HepG2 (cell line): ENCODE measurements around the gene PCYOX1L. TPM values are rescaled to one million over a fixed set of nuclear protein-coding genes. Genes with fewer than 3 reads are reported as not detected.
A peak's percentile ranks its signal among the peaks of the same experiment; 100 is the strongest.

Experiments used
- ADNP ChIP-seq: sonication (generic); formaldehyde crosslinking; IDR thresholded peaks from 2 replicates; pipeline ENCODE4 v1.4.0; 2020; ENCODE audit warnings: missing genetic modification reagents
- CBX1 ChIP-seq: IDR thresholded peaks from one replicate; pipeline ENCODE4 v1.6.1; 2016; ENCODE audit warnings: antibody characterized with exemption, low read depth
- HNRNPH1 ChIP-seq: fragments of 200-400 bp; formaldehyde crosslinking; optimal IDR thresholded peaks from 2 replicates; pipeline ENCODE3; 2017; ENCODE audit warnings: mild to moderate bottlenecking, low read depth, low read length
- MIXL1 ChIP-seq: IDR thresholded peaks from 2 replicates; pipeline ENCODE4 v1.6.1; 2016
- MXD3 ChIP-seq: IDR thresholded peaks from 2 replicates; pipeline ENCODE4 v1.6.1; 2016; ENCODE audit warnings: mild to moderate bottlenecking, missing biosample characterization, missing genetic modification reagents
- NCOA5 ChIP-seq: sonication (generic); formaldehyde crosslinking; IDR thresholded peaks from 2 replicates; pipeline ENCODE4 v1.4.0; 2020; ENCODE audit warnings: missing genetic modification reagents
- PHB2 ChIP-seq: fragments of 450-650 bp; IDR thresholded peaks from 2 replicates; pipeline ENCODE4 v1.6.1; 2018; ENCODE audit not compliant: partially characterized antibody
- POGK ChIP-seq: sonication (generic); formaldehyde crosslinking; conservative IDR thresholded peaks from 2 replicates; pipeline ENCODE4 v1.8.0; 2022; ENCODE audit warnings: mild to moderate bottlenecking, moderate library complexity, missing genetic modification reagents
- YY1 ChIP-seq: IDR thresholded peaks from 2 replicates; pipeline ENCODE4 v1.6.1; 2011; ENCODE audit warnings: low read length, low read depth, moderate library complexity, mild to moderate bottlenecking; ENCODE audit not compliant: insufficient read depth, insufficient replicate concordance
- ZFP82 ChIP-seq: sonication (generic); formaldehyde crosslinking; IDR thresholded peaks from 2 replicates; pipeline ENCODE4 v1.5.1; 2020; ENCODE audit warnings: mild to moderate bottlenecking, missing genetic modification reagents, borderline replicate concordance
- ZNF234 ChIP-seq: sonication (generic); formaldehyde crosslinking; conservative IDR thresholded peaks from 2 replicates; pipeline ENCODE4 v1.5.1; 2020; ENCODE audit warnings: mild to moderate bottlenecking, missing genetic modification reagents
- ZNF577 ChIP-seq: sonication (generic); formaldehyde crosslinking; IDR thresholded peaks from 2 replicates; pipeline ENCODE4 v1.4.0; 2020; ENCODE audit warnings: mild to moderate bottlenecking, low read depth, missing genetic modification reagents, borderline replicate concordance
- ZNF609 ChIP-seq: sonication (generic); formaldehyde crosslinking; IDR thresholded peaks from 2 replicates; pipeline ENCODE4 v1.4.0; 2020; ENCODE audit warnings: mild to moderate bottlenecking, missing genetic modification reagents, borderline replicate concordance
- ZNF773 ChIP-seq: sonication (generic); formaldehyde crosslinking; IDR thresholded peaks from 2 replicates; pipeline ENCODE4 v1.4.0; 2020; ENCODE audit warnings: missing genetic modification reagents, borderline replicate concordance
- ZNF781 ChIP-seq: sonication (generic); formaldehyde crosslinking; IDR thresholded peaks from 2 replicates; pipeline ENCODE4 v1.5.1; 2020; ENCODE audit warnings: borderline replicate concordance, mild to moderate bottlenecking, missing genetic modification reagents; ENCODE audit errors: not compliant biosample characterization
- ZUFSP ChIP-seq: sonication (generic); formaldehyde crosslinking; IDR thresholded peaks from 2 replicates; pipeline ENCODE4 v1.9.0; 2021; ENCODE audit warnings: missing genetic modification reagents, mild to moderate bottlenecking, borderline replicate concordance
- polyA plus RNA-seq, 8 experiments: library from polyadenylated mRNA; depleted of rRNA in 3 of 8; stranded (reverse) in 7 of 8; unstranded in 1 of 8; fragments of >200 nt; fragmentation: Illumina TruSeq in 4 of 8; extraction: Trizol in 4 of 8; gene quantifications; 2 replicates each; pipeline versions ENCODE4 v1.2.1 to v1.2.3, GENCODE V29; 2011 to 2016; ENCODE audit warnings: low read depth in 4 of 8, missing spikeins in 1 of 8, mixed read lengths in 1 of 8; ENCODE audit not compliant: insufficient read depth in 1 of 8
- total RNA-seq, 5 experiments: library from RNA; depleted of rRNA; stranded (reverse); fragments of >200 nt; fragmentation: Illumina TruSeq; extraction: Trizol; gene quantifications; 2 replicates each; pipeline ENCODE4 v1.2.3, GENCODE V29; 2016; ENCODE audit warnings: low read depth in 1 of 5

PCYOX1L gene
- total and polyA plus RNA-seq, 2 of the 13 experiments (the other 11 are each of a cell fraction or from before 2014, with no cell fraction given) = 1.00 to 3.7 TPM

- no peak for TF ChIP-seq POGK (CRISPR knock-in tag)
- no peak for TF ChIP-seq NCOA5 (CRISPR knock-in tag)
- peak; percentile 54; the same call in 1 of the 2 replicates for TF ChIP-seq ZNF609
- no peak for TF ChIP-seq ADNP (CRISPR knock-in tag)
- TF ChIP-seq ZNF234 (CRISPR knock-in tag) = no peak
- no peak for TF ChIP-seq PHB2
- TF ChIP-seq ZNF773 = no peak
- peak; percentile 35 for TF ChIP-seq YY1
- no peak for TF ChIP-seq MXD3 (CRISPR knock-in tag)
- no peak for TF ChIP-seq ZNF781 (CRISPR knock-in tag)
- no peak for TF ChIP-seq CBX1
- no peak for TF ChIP-seq HNRNPH1
- TF ChIP-seq ZFP82 (CRISPR knock-in tag) = no peak
- no peak for TF ChIP-seq MIXL1 (CRISPR knock-in tag)
- TF ChIP-seq ZNF577 (CRISPR knock-in tag) = no peak
- TF ChIP-seq ZUFSP (CRISPR knock-in tag) = no peak
Measured at GRCh38 chr5:149322518-149322917, 35.3 kb upstream of the PCYOX1L start (continued).
